GM23338 (cell line): ENCODE results near the gene CD48. TPM values are rescaled to one million over a fixed set of nuclear protein-coding genes. Genes with fewer than 3 reads are reported as not detected.

Experiments
- ATAC-seq: fragments of 200-7000 bp; cut with Tn5 transposase; 3 replicates; pipeline ENCODE4 v1.9.1; 2020
- DNase-seq: peaks from one replicate; pipeline ENCODE4 v3.0.0-alpha.2; 2015; ENCODE audit warnings: low spot score
- H2AFZ ChIP-seq: fragments of 200-600 bp; sonication (generic); 2 replicates; pipeline ENCODE4 v1.8.0; 2016; ENCODE audit warnings: antibody characterized with exemption, mild to moderate bottlenecking, moderate library complexity
- H3F3A ChIP-seq: fragments of 200-600 bp; sonication (generic); replicated peaks from 2 replicates; pipeline ENCODE4 v1.8.0; 2017; ENCODE audit warnings: antibody characterized with exemption, mixed run types, low read depth
- H3K27ac ChIP-seq: fragments of 200-600 bp; sonication (generic); 2 replicates; pipeline ENCODE4 v1.6.1; 2016; ENCODE audit warnings: low read depth
- H3K27me3 ChIP-seq: fragments of 200-600 bp; sonication (generic); 2 replicates; pipeline ENCODE4 v1.8.0; 2016; ENCODE audit warnings: mild to moderate bottlenecking, mixed run types, moderate library complexity; ENCODE audit not compliant: insufficient read depth
- H3K36me3 ChIP-seq: fragments of 200-600 bp; sonication (generic); 2 replicates; pipeline ENCODE4 v1.8.0; 2016; ENCODE audit warnings: mild to moderate bottlenecking; ENCODE audit not compliant: insufficient read depth
- H3K4me1 ChIP-seq: fragments of 200-600 bp; sonication (generic); 2 replicates; pipeline ENCODE4 v1.8.0; 2016; ENCODE audit warnings: mild to moderate bottlenecking, moderate library complexity; ENCODE audit not compliant: insufficient read depth
- H3K4me2 ChIP-seq: fragments of 200-600 bp; sonication (generic); 2 replicates; pipeline ENCODE4 v1.7.1; 2017; ENCODE audit warnings: mixed run types
- H3K4me3 ChIP-seq: fragments of 200-600 bp; sonication (generic); 2 replicates; pipeline ENCODE4 v1.6.1; 2016; ENCODE audit warnings: mixed run types
- H3K79me2 ChIP-seq: fragments of 200-600 bp; sonication (generic); replicated peaks from 2 replicates; pipeline ENCODE4 v1.8.0; 2017; ENCODE audit warnings: mild to moderate bottlenecking; ENCODE audit not compliant: insufficient read depth
- H3K9me2 ChIP-seq: fragments of 200-600 bp; sonication (generic); 2 replicates; pipeline ENCODE4 v1.8.0; 2017; ENCODE audit not compliant: insufficient read depth
- H4K20me1 ChIP-seq: fragments of 200-600 bp; sonication (generic); replicated peaks from 2 replicates; pipeline ENCODE4 v1.8.0; 2017; ENCODE audit warnings: mild to moderate bottlenecking; ENCODE audit not compliant: insufficient read depth
- H3K27ac Mint-ChIP-seq: 2 replicates; pipeline ENCODE4 v1.8.0; 2020; ENCODE audit warnings: inconsistent platforms, mild to moderate bottlenecking, moderate library complexity, mixed read lengths
- H3K27me3 Mint-ChIP-seq: 3 replicates; pipeline ENCODE4 v1.8.0; 2022; ENCODE audit warnings: low read depth, mild to moderate bottlenecking, moderate library complexity, mixed read lengths, inconsistent platforms; ENCODE audit not compliant: insufficient read depth, poor library complexity
- H3K36me3 Mint-ChIP-seq: 3 replicates; pipeline ENCODE4 v1.8.0; 2021; ENCODE audit warnings: low read depth, mild to moderate bottlenecking, inconsistent platforms, moderate library complexity, mixed read lengths
- H3K4me1 Mint-ChIP-seq: 3 replicates; pipeline ENCODE4 v1.8.0; 2020; ENCODE audit warnings: mild to moderate bottlenecking, inconsistent platforms, mixed read lengths
- H3K4me3 Mint-ChIP-seq: 3 replicates; pipeline ENCODE4 v1.8.0; 2021; ENCODE audit warnings: moderate library complexity, mild to moderate bottlenecking, inconsistent platforms, mixed read lengths
- H3K9me3 Mint-ChIP-seq: 3 replicates; pipeline ENCODE4 v1.8.0; 2020; ENCODE audit warnings: moderate library complexity, mild to moderate bottlenecking, inconsistent platforms, mixed read lengths
- CREB1 ChIP-seq: fragments of 250-450 bp; sonication (Bioruptor Pico); IDR thresholded peaks from 2 replicates; pipeline ENCODE4 v1.5.0; 2020; ENCODE audit warnings: low read depth, mild to moderate bottlenecking, moderate library complexity
- EZH2 ChIP-seq: fragments of 200-600 bp; sonication (generic); IDR thresholded peaks from one replicate; pipeline ENCODE4 v1.8.0; 2017; ENCODE audit warnings: antibody characterized with exemption, mild to moderate bottlenecking, low read depth; ENCODE audit not compliant: unreplicated experiment
- EZH2phosphoT487 ChIP-seq: fragments of 200-600 bp; sonication (generic); IDR thresholded peaks from one replicate; pipeline ENCODE4 v1.8.1; 2018; ENCODE audit warnings: antibody characterized with exemption; ENCODE audit not compliant: unreplicated experiment
- JUNB ChIP-seq: IDR thresholded peaks from one replicate; pipeline ENCODE4 v1.6.1; 2016; ENCODE audit warnings: antibody characterized with exemption; ENCODE audit not compliant: unreplicated experiment
- NANOG ChIP-seq: IDR thresholded peaks from 2 replicates; pipeline ENCODE4 v1.6.1; 2016; ENCODE audit warnings: antibody characterized with exemption, borderline replicate concordance
- POLR2AphosphoS5 ChIP-seq: IDR thresholded peaks from 2 replicates; pipeline ENCODE4 v1.6.1; 2016; ENCODE audit warnings: antibody characterized with exemption, low read depth
- STAT1 ChIP-seq: IDR thresholded peaks from one replicate; pipeline ENCODE4 v1.6.1; 2016; ENCODE audit warnings: antibody characterized with exemption; ENCODE audit not compliant: unreplicated experiment
- ZNF114 ChIP-seq: fragments of 250-450 bp; sonication (Bioruptor Pico); IDR thresholded peaks from 2 replicates; pipeline ENCODE4 v1.5.0; 2020; ENCODE audit warnings: mild to moderate bottlenecking, moderate library complexity
- ZNF331 ChIP-seq: fragments of 250-450 bp; sonication (Bioruptor Pico); IDR thresholded peaks from 2 replicates; pipeline ENCODE4 v1.5.0; 2020; ENCODE audit warnings: low read depth, mild to moderate bottlenecking, moderate library complexity
- polyA plus RNA-seq: library from polyadenylated mRNA; unstranded; fragments of >200 nt; fragmentation: Nextera tagmentation; extraction: Ambion mirVana; gene quantifications from 2 replicates; pipeline ENCODE4 v1.2.1, GENCODE V29; 2016
- total RNA-seq: library from RNA; depleted of rRNA; stranded (reverse); fragments of >200 nt; shearing (Covaris generic); gene quantifications from 2 replicates; pipeline ENCODE4 v1.2.3, GENCODE V29; 2014
- TF ChIP-seq, protein P1 (sequence below): IDR thresholded peaks from one replicate; pipeline ENCODE4 v1.6.1; 2018; ENCODE audit warnings: antibody characterized with exemption; ENCODE audit not compliant: unreplicated experiment
- TF ChIP-seq, protein P2 (sequence below): IDR thresholded peaks from 2 replicates; pipeline ENCODE4 v1.6.1; 2016; ENCODE audit warnings: antibody characterized with exemption
- TF ChIP-seq, protein P3 (sequence below), 2 experiments: fragments of 200-600 bp in 1 of 2; sonication (generic) in 1 of 2; conservative IDR thresholded peaks; 2 replicates each; pipeline versions ENCODE4 v1.5.1 to v1.6.1; 2016 to 2017; ENCODE audit warnings: antibody characterized with exemption in 2 of 2, low read depth in 2 of 2, mild to moderate bottlenecking in 2 of 2, moderate library complexity in 1 of 2

Gene CD48
- total and polyA plus RNA-seq, 2 experiments from 2014 or later, result 0.34 to 0.45 TPM

DNA sequence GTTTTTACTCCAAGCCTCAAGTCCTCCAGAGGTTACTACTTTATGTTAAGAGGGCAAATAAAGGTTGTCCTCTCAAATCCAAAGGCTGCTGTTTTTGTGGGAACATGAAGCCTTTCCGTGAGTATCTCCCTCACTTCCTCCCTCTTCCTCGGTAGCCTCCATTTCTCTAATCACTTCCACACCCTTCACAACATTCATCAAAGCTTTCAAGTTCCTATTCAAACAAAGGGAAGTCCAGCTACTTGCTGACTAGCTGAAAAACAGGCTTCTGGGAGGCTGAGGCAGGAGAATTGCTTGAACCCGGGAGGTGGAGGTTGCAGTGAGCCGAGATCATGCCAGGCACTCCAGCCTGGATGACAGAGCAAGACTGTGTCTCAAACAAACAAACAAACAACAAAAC, 6.6 kb upstream of the CD48 start (continued):
- TF ChIP-seq, protein P1, sequence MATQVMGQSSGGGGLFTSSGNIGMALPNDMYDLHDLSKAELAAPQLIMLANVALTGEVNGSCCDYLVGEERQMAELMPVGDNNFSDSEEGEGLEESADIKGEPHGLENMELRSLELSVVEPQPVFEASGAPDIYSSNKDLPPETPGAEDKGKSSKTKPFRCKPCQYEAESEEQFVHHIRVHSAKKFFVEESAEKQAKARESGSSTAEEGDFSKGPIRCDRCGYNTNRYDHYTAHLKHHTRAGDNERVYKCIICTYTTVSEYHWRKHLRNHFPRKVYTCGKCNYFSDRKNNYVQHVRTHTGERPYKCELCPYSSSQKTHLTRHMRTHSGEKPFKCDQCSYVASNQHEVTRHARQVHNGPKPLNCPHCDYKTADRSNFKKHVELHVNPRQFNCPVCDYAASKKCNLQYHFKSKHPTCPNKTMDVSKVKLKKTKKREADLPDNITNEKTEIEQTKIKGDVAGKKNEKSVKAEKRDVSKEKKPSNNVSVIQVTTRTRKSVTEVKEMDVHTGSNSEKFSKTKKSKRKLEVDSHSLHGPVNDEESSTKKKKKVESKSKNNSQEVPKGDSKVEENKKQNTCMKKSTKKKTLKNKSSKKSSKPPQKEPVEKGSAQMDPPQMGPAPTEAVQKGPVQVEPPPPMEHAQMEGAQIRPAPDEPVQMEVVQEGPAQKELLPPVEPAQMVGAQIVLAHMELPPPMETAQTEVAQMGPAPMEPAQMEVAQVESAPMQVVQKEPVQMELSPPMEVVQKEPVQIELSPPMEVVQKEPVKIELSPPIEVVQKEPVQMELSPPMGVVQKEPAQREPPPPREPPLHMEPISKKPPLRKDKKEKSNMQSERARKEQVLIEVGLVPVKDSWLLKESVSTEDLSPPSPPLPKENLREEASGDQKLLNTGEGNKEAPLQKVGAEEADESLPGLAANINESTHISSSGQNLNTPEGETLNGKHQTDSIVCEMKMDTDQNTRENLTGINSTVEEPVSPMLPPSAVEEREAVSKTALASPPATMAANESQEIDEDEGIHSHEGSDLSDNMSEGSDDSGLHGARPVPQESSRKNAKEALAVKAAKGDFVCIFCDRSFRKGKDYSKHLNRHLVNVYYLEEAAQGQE, result no peak
- no peak for TF ChIP-seq EZH2phosphoT487
- TF ChIP-seq, protein P2, sequence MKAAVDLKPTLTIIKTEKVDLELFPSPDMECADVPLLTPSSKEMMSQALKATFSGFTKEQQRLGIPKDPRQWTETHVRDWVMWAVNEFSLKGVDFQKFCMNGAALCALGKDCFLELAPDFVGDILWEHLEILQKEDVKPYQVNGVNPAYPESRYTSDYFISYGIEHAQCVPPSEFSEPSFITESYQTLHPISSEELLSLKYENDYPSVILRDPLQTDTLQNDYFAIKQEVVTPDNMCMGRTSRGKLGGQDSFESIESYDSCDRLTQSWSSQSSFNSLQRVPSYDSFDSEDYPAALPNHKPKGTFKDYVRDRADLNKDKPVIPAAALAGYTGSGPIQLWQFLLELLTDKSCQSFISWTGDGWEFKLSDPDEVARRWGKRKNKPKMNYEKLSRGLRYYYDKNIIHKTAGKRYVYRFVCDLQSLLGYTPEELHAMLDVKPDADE, result no peak
- TF ChIP-seq EZH2, result no peak
- no peak for TF ChIP-seq CREB1
- TF ChIP-seq STAT1, result no peak
- TF ChIP-seq NANOG, result no peak
- TF ChIP-seq ZNF331 (CRISPR knock-in tag), result no peak
- TF ChIP-seq, protein P3, sequence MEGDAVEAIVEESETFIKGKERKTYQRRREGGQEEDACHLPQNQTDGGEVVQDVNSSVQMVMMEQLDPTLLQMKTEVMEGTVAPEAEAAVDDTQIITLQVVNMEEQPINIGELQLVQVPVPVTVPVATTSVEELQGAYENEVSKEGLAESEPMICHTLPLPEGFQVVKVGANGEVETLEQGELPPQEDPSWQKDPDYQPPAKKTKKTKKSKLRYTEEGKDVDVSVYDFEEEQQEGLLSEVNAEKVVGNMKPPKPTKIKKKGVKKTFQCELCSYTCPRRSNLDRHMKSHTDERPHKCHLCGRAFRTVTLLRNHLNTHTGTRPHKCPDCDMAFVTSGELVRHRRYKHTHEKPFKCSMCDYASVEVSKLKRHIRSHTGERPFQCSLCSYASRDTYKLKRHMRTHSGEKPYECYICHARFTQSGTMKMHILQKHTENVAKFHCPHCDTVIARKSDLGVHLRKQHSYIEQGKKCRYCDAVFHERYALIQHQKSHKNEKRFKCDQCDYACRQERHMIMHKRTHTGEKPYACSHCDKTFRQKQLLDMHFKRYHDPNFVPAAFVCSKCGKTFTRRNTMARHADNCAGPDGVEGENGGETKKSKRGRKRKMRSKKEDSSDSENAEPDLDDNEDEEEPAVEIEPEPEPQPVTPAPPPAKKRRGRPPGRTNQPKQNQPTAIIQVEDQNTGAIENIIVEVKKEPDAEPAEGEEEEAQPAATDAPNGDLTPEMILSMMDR (conservative IDR thresholded peaks at IDR 0.05; ENCODE audit: low read depth in 2 of 2), result no peak

DNA sequence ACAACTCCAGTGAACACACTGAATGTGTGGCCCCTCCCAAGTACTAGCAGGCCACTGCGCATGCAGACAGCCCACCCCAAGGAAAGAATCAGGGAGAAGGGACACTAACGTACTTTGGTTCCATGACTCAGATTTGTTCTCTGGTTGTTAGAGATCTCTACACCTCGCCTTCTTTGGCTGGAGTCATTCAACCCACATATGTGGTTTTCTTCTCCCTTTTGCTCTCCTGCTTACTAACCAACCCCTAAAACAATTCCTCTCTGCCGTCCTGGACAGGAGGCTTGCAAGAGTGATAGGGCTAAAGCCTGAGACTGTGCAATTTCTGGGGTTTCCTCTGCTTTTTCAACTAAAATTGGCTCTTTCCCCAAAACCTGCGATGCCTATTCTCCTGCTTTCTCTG, 5.7 kb upstream of the CD48 start:
- peaks cover 2% of the 10 kb centered on the region for H3K27me3 Mint-ChIP-seq
- TF ChIP-seq CREB1 (no peak), STAT1 (no peak), JUNB (no peak), ZNF114 (no peak), ZNF331 (CRISPR knock-in tag) (no peak), EZH2 (no peak), NANOG (no peak), POLR2AphosphoS5 (no peak), EZH2phosphoT487 (no peak)
- TF ChIP-seq, protein P1, result no peak
- TF ChIP-seq, protein P3 (conservative IDR thresholded peaks at IDR 0.05; ENCODE audit: low read depth in 2 of 2), result no peak
- TF ChIP-seq, protein P2, result no peak

More for the DNA sequence above, 5.7 kb upstream of the CD48 start:
- no peak for DNase-seq
- Histone ChIP-seq H3K9me2 (peaks cover 6% of the 10 kb centered on the region; the same call in 1 of the 2 replicates), H3K27me3 (no peaks in the 10 kb centered on the region), H3K4me3 (no peak overlapping the region), H3K4me1 (no peaks in the 10 kb centered on the region), H4K20me1 (no peaks in the 10 kb centered on the region), H3F3A (no peaks in the 10 kb centered on the region), H3K4me2 (no peak overlapping the region), H3K79me2 (no peaks in the 10 kb centered on the region), H3K27ac (no peak overlapping the region), H3K36me3 (no peaks in the 10 kb centered on the region), H2AFZ (no peak overlapping the region; the same call in 1 of the 2 replicates)
- ATAC-seq, result no peak
- Mint-ChIP-seq H3K4me1 (no peaks in the 10 kb centered on the region), H3K9me3 (peaks cover 10% of the 10 kb centered on the region; the same call in 2 of the 3 replicates), H3K36me3 (peaks cover 9% of the 10 kb centered on the region), H3K27ac (no peak overlapping the region), H3K4me3 (no peak overlapping the region)
